Activated CD4-positive, alpha-beta memory T cell treated with anti-CD3 and anti-CD28 coated beads, Interleukin-2, amount 10 ng/mL, durations not matched to agents 7 days and 5 days (primary cell): ENCODE measurements around the gene SLC27A6. TPM values are rescaled to one million over a fixed set of nuclear protein-coding genes. Genes with fewer than 3 reads are reported as not detected.
"Not testable (repeated sequence)": the region's sequence is repeated elsewhere in the genome, so short reads cannot be mapped to it uniquely, and the experiment has no call there.

ENCODE experiments used
- CTCF ChIA-PET: fragments of 350-600 bp; sonication (Branson Sonifier 250); formaldehyde crosslinking; loops from one replicate; lab custom pipeline; 2021; ENCODE audit warnings: antibody characterized with exemption, inconsistent platforms; lab: Charles Lee
- POLR2A ChIA-PET: fragments of 350-600 bp; sonication (Branson Sonifier 250); formaldehyde crosslinking; loops from one replicate; lab custom pipeline; 2021; ENCODE audit warnings: antibody characterized with exemption; lab: Charles Lee
- DNase-seq: peaks from one replicate; pipeline ENCODE4 v3.0.0-alpha.2; 2020
- H3K27ac Mint-ChIP-seq: one replicate; pipeline ENCODE4 v1.8.0; 2021; ENCODE audit warnings: mild to moderate bottlenecking, mixed read lengths
- H3K27me3 Mint-ChIP-seq: one replicate; pipeline ENCODE4 v1.8.0; 2021; ENCODE audit warnings: mixed read lengths
- H3K36me3 Mint-ChIP-seq: one replicate; pipeline ENCODE4 v1.8.0; 2021; ENCODE audit warnings: low read depth, mixed read lengths
- H3K4me1 Mint-ChIP-seq: one replicate; pipeline ENCODE4 v1.8.0; 2021; ENCODE audit warnings: mixed read lengths
- H3K4me3 Mint-ChIP-seq: one replicate; pipeline ENCODE4 v1.8.0; 2021; ENCODE audit warnings: mild to moderate bottlenecking, mixed read lengths
- H3K9me3 Mint-ChIP-seq: one replicate; pipeline ENCODE4 v1.8.0; 2021; ENCODE audit warnings: mixed read lengths
- total RNA-seq, 2 experiments: library from RNA; stranded (reverse); gene quantifications; one replicate each; pipeline ENCODE4 v1.2.3, GENCODE V29; 2021

SLC27A6 gene
- total RNA-seq, 2 experiments from 2014 or later = not detected

GRCh38 chr5:129019401-129019908 lies 54.2 kb downstream of the SLC27A6 start:
- no peak for DNase-seq
- no peaks in the 10 kb centered on the region for H3K4me1 Mint-ChIP-seq
- POLR2A ChIA-PET = no interaction called here

GRCh38 chr5:129020683-129021082 lies 55.4 kb downstream of the SLC27A6 start:
- Mint-ChIP-seq H3K36me3 (no peaks in the 10 kb centered on the region), H3K4me1 (no peaks in the 10 kb centered on the region), H3K27me3 (no peaks in the 10 kb centered on the region), H3K27ac (no peak overlapping the region), H3K4me3 (no peak overlapping the region), H3K9me3 (no peaks in the 10 kb centered on the region)
- ChIA-PET POLR2A (no interaction called here), CTCF (interaction anchor here (0.6 kb wide), 1 partner anchor 11 kb away, joined by 3 read pairs; no protein-coding TSS in a partner anchor)
- DNase-seq = no peak

More at GRCh38 chr5:129019401-129019908, 54.2 kb downstream of the SLC27A6 start:
- Mint-ChIP-seq H3K9me3 (no peaks in the 10 kb centered on the region), H3K27me3 (no peaks in the 10 kb centered on the region), H3K27ac (no peak overlapping the region), H3K4me3 (no peak overlapping the region), H3K36me3 (no peaks in the 10 kb centered on the region)
- CTCF ChIA-PET = no interaction called here

GRCh38 chr5:129021744-129022143 lies 56.5 kb downstream of the SLC27A6 start:
- POLR2A ChIA-PET = no interaction called here
- CTCF ChIA-PET = no interaction called here
- no peaks in the 10 kb centered on the region for H3K4me1 Mint-ChIP-seq

GRCh38 chr5:129022599-129022998 lies 57.3 kb downstream of the SLC27A6 start:
- Mint-ChIP-seq H3K4me1 (no peaks in the 10 kb centered on the region), H3K27ac (no peak overlapping the region), H3K4me3 (no peak overlapping the region)

More at GRCh38 chr5:129021744-129022143, 56.5 kb downstream of the SLC27A6 start:
- H3K27me3 Mint-ChIP-seq = no peaks in the 10 kb centered on the region
- H3K9me3 Mint-ChIP-seq = no peaks in the 10 kb centered on the region
- H3K36me3 Mint-ChIP-seq = no peaks in the 10 kb centered on the region
- H3K27ac Mint-ChIP-seq = no peak overlapping the region
- DNase-seq = no peak
- no peak overlapping the region for H3K4me3 Mint-ChIP-seq

GRCh38 chr5:129027260-129027659 lies 62.0 kb downstream of the SLC27A6 start:
- CTCF ChIA-PET = no interaction called here
- POLR2A ChIA-PET = no interaction called here
- no peak overlapping the region for H3K27ac Mint-ChIP-seq
- DNase-seq = no peak
- H3K4me3 Mint-ChIP-seq = no peak overlapping the region
- H3K4me1 Mint-ChIP-seq = no peaks in the 10 kb centered on the region
- no peaks in the 10 kb centered on the region for H3K27me3 Mint-ChIP-seq
- H3K9me3 Mint-ChIP-seq = no peaks in the 10 kb centered on the region
- H3K36me3 Mint-ChIP-seq = no peaks in the 10 kb centered on the region

More at GRCh38 chr5:129022599-129022998, 57.3 kb downstream of the SLC27A6 start:
- no peak for DNase-seq
- POLR2A ChIA-PET = no interaction called here
- CTCF ChIA-PET = no interaction called here
- H3K9me3 Mint-ChIP-seq = no peaks in the 10 kb centered on the region
- no peaks in the 10 kb centered on the region for H3K36me3 Mint-ChIP-seq
- no peaks in the 10 kb centered on the region for H3K27me3 Mint-ChIP-seq

- no peak overlapping the region for H3K27ac Mint-ChIP-seq
- H3K36me3 Mint-ChIP-seq = no peaks in the 10 kb centered on the region
- no peaks in the 10 kb centered on the region for H3K4me1 Mint-ChIP-seq
- H3K4me3 Mint-ChIP-seq = no peak overlapping the region
- CTCF ChIA-PET = no interaction called here
- POLR2A ChIA-PET = no interaction called here
- no peak for DNase-seq
- no peaks in the 10 kb centered on the region for H3K9me3 Mint-ChIP-seq
- H3K27me3 Mint-ChIP-seq = no peaks in the 10 kb centered on the region
Observed at GRCh38 chr5:129031886-129032683, 66.8 kb downstream of the SLC27A6 start.

- H3K36me3 Mint-ChIP-seq, POLR2A ChIA-PET, DNase-seq, H3K27me3 Mint-ChIP-seq, CTCF ChIA-PET, H3K4me1 Mint-ChIP-seq, H3K27ac Mint-ChIP-seq, H3K4me3 Mint-ChIP-seq, H3K9me3 Mint-ChIP-seq: not testable (repeated sequence)
Observed at GRCh38 chr5:129036257-129036656, 71.0 kb downstream of the SLC27A6 start.

- H3K4me3 Mint-ChIP-seq = no peak overlapping the region
- no peaks in the 10 kb centered on the region for H3K27me3 Mint-ChIP-seq
- ChIA-PET CTCF (no interaction called here), POLR2A (no interaction called here)
- H3K9me3 Mint-ChIP-seq = peaks cover 7% of the 10 kb centered on the region
- H3K4me1 Mint-ChIP-seq = no peaks in the 10 kb centered on the region
- H3K36me3 Mint-ChIP-seq = no peaks in the 10 kb centered on the region
- no peak overlapping the region for H3K27ac Mint-ChIP-seq
- DNase-seq = no peak
Observed at GRCh38 chr5:129041196-129041881, 76.1 kb downstream of the SLC27A6 start.

- no peaks in the 10 kb centered on the region for H3K36me3 Mint-ChIP-seq
- CTCF ChIA-PET = no interaction called here
- H3K27me3 Mint-ChIP-seq = no peaks in the 10 kb centered on the region
- peaks cover 7% of the 10 kb centered on the region for H3K9me3 Mint-ChIP-seq
- POLR2A ChIA-PET = no interaction called here
- H3K27ac Mint-ChIP-seq = no peak overlapping the region
- no peaks in the 10 kb centered on the region for H3K4me1 Mint-ChIP-seq
- DNase-seq = no peak
- no peak overlapping the region for H3K4me3 Mint-ChIP-seq
Observed at GRCh38 chr5:129042306-129042705, 77.0 kb downstream of the SLC27A6 start.

GRCh38 chr5:129043894-129044293 lies 78.6 kb downstream of the SLC27A6 start:
- no peaks in the 10 kb centered on the region for H3K4me1 Mint-ChIP-seq
- ChIA-PET POLR2A (no interaction called here), CTCF (interaction anchor here (0.6 kb wide), 1 partner anchor 745 kb away, joined by 4 read pairs; no protein-coding TSS in a partner anchor)
- no peak overlapping the region for H3K4me3 Mint-ChIP-seq
- H3K9me3 Mint-ChIP-seq = peaks cover 7% of the 10 kb centered on the region
- H3K27me3 Mint-ChIP-seq = no peaks in the 10 kb centered on the region
- no peak overlapping the region for H3K27ac Mint-ChIP-seq
- no peak for DNase-seq
- H3K36me3 Mint-ChIP-seq = no peaks in the 10 kb centered on the region

GRCh38 chr5:129046151-129046550 lies 80.9 kb downstream of the SLC27A6 start:
- no peaks in the 10 kb centered on the region for H3K4me1 Mint-ChIP-seq
- DNase-seq = no peak
- H3K4me3 Mint-ChIP-seq = no peak overlapping the region
- ChIA-PET CTCF (no interaction called here), POLR2A (no interaction called here)
- no peak overlapping the region for H3K27ac Mint-ChIP-seq
- H3K27me3 Mint-ChIP-seq = no peaks in the 10 kb centered on the region
- H3K9me3 Mint-ChIP-seq = peaks cover 7% of the 10 kb centered on the region
- no peaks in the 10 kb centered on the region for H3K36me3 Mint-ChIP-seq

- H3K27me3 Mint-ChIP-seq = no peaks in the 10 kb centered on the region
- no peak overlapping the region for H3K4me3 Mint-ChIP-seq
- ChIA-PET CTCF (no interaction called here), POLR2A (no interaction called here)
- no peaks in the 10 kb centered on the region for H3K4me1 Mint-ChIP-seq
- no peak for DNase-seq
- peaks cover 7% of the 10 kb centered on the region for H3K9me3 Mint-ChIP-seq
- no peaks in the 10 kb centered on the region for H3K36me3 Mint-ChIP-seq
- H3K27ac Mint-ChIP-seq = no peak overlapping the region
Observed at GRCh38 chr5:129048509-129048908, 83.2 kb downstream of the SLC27A6 start.

GRCh38 chr5:129049126-129049799 lies 84.0 kb downstream of the SLC27A6 start:
- Mint-ChIP-seq H3K4me1 (no peaks in the 10 kb centered on the region), H3K4me3 (no peak overlapping the region), H3K27me3 (no peaks in the 10 kb centered on the region), H3K27ac (no peak overlapping the region), H3K9me3 (peaks cover 6% of the 10 kb centered on the region), H3K36me3 (no peaks in the 10 kb centered on the region)
- DNase-seq = no peak
- CTCF ChIA-PET = no interaction called here
- POLR2A ChIA-PET = no interaction called here
